HG02840 (cell line): ENCODE data around the gene ULK1.

Experiments
- ATAC-seq: cut with Tn5 transposase; IDR thresholded peaks from one replicate; pipeline ENCODE4 v1.9.1; 2021; ENCODE audit warnings: mild to moderate bottlenecking, moderate library complexity, moderate number of reproducible peaks; ENCODE audit not compliant: unreplicated experiment, low FRiP score

The ULK1 gene

GRCh38 chr12:131905630-131906091, 11.2 kb downstream of the ULK1 start:
- no peak for ATAC-seq

GRCh38 chr12:131907379-131908091, 13.1 kb downstream of the ULK1 start:
- ATAC-seq, result no peak

GRCh38 chr12:131908092-131909080, 14.0 kb downstream of the ULK1 start:
- no peak for ATAC-seq

- no peak for ATAC-seq
Observed at GRCh38 chr12:131909081-131909751, 14.8 kb downstream of the ULK1 start.

- ATAC-seq, result no peak
Observed at GRCh38 chr12:131909752-131910219, 15.4 kb downstream of the ULK1 start.

- no peak for ATAC-seq
Observed at GRCh38 chr12:131910302-131911027, 16.0 kb downstream of the ULK1 start.

- no peak for ATAC-seq
Observed at GRCh38 chr12:131911028-131911650, 16.7 kb downstream of the ULK1 start.

- ATAC-seq, result no peak
Observed at GRCh38 chr12:131911851-131912477, 17.5 kb downstream of the ULK1 start.

GRCh38 chr12:131912518-131913274, 18.3 kb downstream of the ULK1 start:
- ATAC-seq, result no peak

- ATAC-seq, result no peak
Observed at GRCh38 chr12:131913666-131914065, 19.2 kb downstream of the ULK1 start.

- ATAC-seq, result no peak
Observed at GRCh38 chr12:131914179-131914702, 19.8 kb downstream of the ULK1 start.

- no peak for ATAC-seq
Observed at GRCh38 chr12:131915000-131915689, 20.7 kb downstream of the ULK1 start.

- ATAC-seq, result no peak
Observed at GRCh38 chr12:131915823-131916222, 21.4 kb downstream of the ULK1 start.

- ATAC-seq, result no peak
Observed at GRCh38 chr12:131916306-131917138, 22.1 kb downstream of the ULK1 start.

GRCh38 chr12:131917139-131917710, 22.8 kb downstream of the ULK1 start:
- ATAC-seq, result no peak

- ATAC-seq, result no peak
Observed at GRCh38 chr12:131917711-131918306, 23.4 kb downstream of the ULK1 start.
